Activated CD8-positive, alpha-beta T cell treated with anti-CD3 and anti-CD28 coated beads for 36 hours (primary cell): Measurements from ENCODE around the gene FAM25A. TPM values are rescaled to one million over a fixed set of nuclear protein-coding genes. Genes with fewer than 3 reads are reported as not detected.
"Not testable (repeated sequence)": the region's sequence is repeated elsewhere in the genome, so short reads cannot be mapped to it uniquely, and the experiment has no call there.

Source experiments
- ATAC-seq: fragments of 200-7000 bp; cut with Tn5 transposase; one replicate; pipeline ENCODE4 v1.10.0; 2021; ENCODE audit warnings: mild to moderate bottlenecking, moderate library complexity
- CTCF ChIA-PET: fragments of 350-600 bp; sonication (Branson Sonifier 250); formaldehyde crosslinking; loops from one replicate; lab custom pipeline; 2021; ENCODE audit warnings: antibody characterized with exemption; lab: Charles Lee
- POLR2A ChIA-PET: fragments of 350-600 bp; sonication (Branson Sonifier 250); formaldehyde crosslinking; loops from one replicate; lab custom pipeline; 2021; ENCODE audit warnings: antibody characterized with exemption; lab: Charles Lee
- DNase-seq: peaks from one replicate; pipeline ENCODE4 v3.0.0-alpha.2; 2020
- H3K27ac Mint-ChIP-seq: one replicate; pipeline ENCODE4 v1.8.0; 2021; ENCODE audit warnings: mild to moderate bottlenecking, mixed read lengths
- H3K27me3 Mint-ChIP-seq: one replicate; pipeline ENCODE4 v1.8.0; 2021; ENCODE audit warnings: mixed read lengths
- H3K36me3 Mint-ChIP-seq: one replicate; pipeline ENCODE4 v1.8.0; 2021; ENCODE audit warnings: low read depth, mixed read lengths
- H3K4me1 Mint-ChIP-seq: one replicate; pipeline ENCODE4 v1.8.0; 2021; ENCODE audit warnings: low read depth, mixed read lengths
- H3K4me3 Mint-ChIP-seq: one replicate; pipeline ENCODE4 v1.8.0; 2021; ENCODE audit warnings: mild to moderate bottlenecking, moderate library complexity, mixed read lengths
- H3K9me3 Mint-ChIP-seq: one replicate; pipeline ENCODE4 v1.8.0; 2021; ENCODE audit warnings: mixed read lengths
- intact Hi-C: fragments of 100-400 bp; cut with micrococcal nuclease; formaldehyde crosslinking; loops from one replicate; pipeline ENCODE4 v1.10.0; 2022
- total RNA-seq, 2 experiments: library from RNA; stranded (reverse); gene quantifications; one replicate each; pipeline ENCODE4 v1.2.3, GENCODE V29; 2021
- TF ChIP-seq, protein P1 (sequence below): fragments of 200-600 bp; IDR thresholded peaks from one replicate; pipeline ENCODE4 v1.8.0; 2022; ENCODE audit warnings: antibody characterized with exemption, mild to moderate bottlenecking

The FAM25A gene
- total RNA-seq, 2 experiments from 2014 or later = not detected

DNA sequence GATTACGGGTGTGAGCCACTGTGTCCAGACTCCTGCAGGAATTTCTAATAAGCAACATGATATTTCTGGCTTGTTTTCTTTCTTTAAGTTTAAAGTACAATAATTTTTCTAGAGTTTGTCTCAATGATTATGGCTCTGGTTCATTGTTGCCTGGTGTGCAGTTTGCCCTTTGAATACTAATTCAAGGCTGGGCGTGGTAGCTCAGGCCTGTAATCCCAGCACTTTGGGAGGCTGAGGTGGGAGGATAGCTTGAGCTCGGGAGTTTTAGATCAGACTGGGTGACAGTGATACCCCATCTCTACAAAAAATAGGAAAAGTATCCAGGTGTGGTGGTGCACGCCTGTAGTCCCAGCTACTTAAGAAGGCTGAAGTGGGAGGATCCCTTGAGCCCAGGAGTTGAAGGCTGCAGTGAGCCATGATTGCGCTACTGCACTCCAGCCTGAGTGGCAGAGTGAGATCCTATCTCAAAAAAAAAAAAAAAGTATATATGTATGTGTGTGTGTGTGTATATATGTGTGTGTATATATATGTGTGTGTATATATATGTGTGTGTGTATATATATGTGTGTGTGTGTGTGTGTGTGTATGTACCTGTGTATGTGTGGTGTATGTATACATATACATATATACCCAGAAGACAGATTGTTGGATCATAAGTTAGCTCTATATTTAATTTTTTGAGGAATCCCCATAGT lies 43.6 kb upstream of the FAM25A start:
- Mint-ChIP-seq H3K4me3 (no peak overlapping the region), H3K9me3 (no peaks in the 10 kb centered on the region), H3K4me1 (peaks cover 4% of the 10 kb centered on the region), H3K27ac (no peak overlapping the region), H3K36me3 (no peaks in the 10 kb centered on the region), H3K27me3 (peaks cover 2% of the 10 kb centered on the region)
- ChIA-PET CTCF (interaction anchor here (1.7 kb wide), 1 partner anchor 10 kb away, joined by 4 read pairs; no protein-coding TSS in a partner anchor), POLR2A (no interaction called here)
- intact Hi-C loops = no loop called here
- ATAC-seq (no peak), DNase-seq (no peak)
- TF ChIP-seq, protein P1, sequence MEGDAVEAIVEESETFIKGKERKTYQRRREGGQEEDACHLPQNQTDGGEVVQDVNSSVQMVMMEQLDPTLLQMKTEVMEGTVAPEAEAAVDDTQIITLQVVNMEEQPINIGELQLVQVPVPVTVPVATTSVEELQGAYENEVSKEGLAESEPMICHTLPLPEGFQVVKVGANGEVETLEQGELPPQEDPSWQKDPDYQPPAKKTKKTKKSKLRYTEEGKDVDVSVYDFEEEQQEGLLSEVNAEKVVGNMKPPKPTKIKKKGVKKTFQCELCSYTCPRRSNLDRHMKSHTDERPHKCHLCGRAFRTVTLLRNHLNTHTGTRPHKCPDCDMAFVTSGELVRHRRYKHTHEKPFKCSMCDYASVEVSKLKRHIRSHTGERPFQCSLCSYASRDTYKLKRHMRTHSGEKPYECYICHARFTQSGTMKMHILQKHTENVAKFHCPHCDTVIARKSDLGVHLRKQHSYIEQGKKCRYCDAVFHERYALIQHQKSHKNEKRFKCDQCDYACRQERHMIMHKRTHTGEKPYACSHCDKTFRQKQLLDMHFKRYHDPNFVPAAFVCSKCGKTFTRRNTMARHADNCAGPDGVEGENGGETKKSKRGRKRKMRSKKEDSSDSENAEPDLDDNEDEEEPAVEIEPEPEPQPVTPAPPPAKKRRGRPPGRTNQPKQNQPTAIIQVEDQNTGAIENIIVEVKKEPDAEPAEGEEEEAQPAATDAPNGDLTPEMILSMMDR = no peak

DNA sequence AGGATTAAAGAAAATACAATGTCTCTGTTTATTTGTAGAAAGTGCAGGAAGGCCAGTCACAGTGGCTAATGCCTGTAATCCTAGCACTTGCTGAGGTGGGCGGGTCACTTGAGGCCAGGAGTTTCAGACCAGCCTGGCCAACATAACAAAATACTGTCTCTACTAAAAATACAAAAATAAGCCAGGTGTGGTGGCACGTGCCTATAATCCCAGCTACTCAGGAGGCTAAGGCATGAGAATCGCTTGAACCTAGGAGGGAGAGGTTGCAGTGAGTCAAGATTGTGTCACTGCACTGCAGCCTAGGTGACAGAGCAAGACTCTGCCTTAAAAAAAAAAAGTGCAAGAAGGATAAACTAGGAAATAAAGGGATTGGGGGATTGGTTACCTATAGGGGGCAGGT lies 41.6 kb upstream of the FAM25A start:
- ATAC-seq, DNase-seq, H3K36me3 Mint-ChIP-seq, H3K4me3 Mint-ChIP-seq, H3K9me3 Mint-ChIP-seq, POLR2A ChIA-PET, intact Hi-C loops, H3K27me3 Mint-ChIP-seq, H3K4me1 Mint-ChIP-seq, CTCF ChIA-PET, H3K27ac Mint-ChIP-seq: not testable (repeated sequence)

DNA sequence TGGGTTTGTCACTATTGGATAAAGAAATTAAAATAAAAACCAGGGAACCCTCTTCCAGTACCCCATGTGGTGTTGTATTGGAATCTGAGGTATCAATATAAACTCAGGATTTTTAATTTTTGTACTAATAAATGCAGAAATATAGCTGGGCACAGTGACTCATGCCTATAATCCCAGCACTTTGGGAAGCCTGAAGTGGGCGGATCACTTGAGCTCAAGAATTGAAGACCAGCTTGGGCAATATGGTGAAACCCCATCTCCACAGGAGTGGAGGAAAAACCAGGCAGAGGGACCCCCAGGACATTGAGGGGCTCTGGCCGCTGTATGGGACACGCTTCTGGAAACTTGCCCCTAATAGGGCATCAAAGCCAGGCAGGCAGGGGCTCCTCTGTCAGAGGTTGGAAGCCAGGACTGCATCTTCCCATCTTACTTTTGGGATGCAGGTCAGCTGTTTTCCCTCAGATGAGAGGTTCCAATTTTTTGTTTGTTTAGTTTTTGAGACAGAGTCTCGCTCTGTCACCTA lies 40.7 kb upstream of the FAM25A start:
- H3K27me3 Mint-ChIP-seq = peaks cover 5% of the 10 kb centered on the region
- H3K4me1 Mint-ChIP-seq = no peaks in the 10 kb centered on the region
- POLR2A ChIA-PET = interaction anchor here (0.7 kb wide), 1 partner anchor 8 kb away, joined by 3 read pairs; no protein-coding TSS in a partner anchor

DNA sequence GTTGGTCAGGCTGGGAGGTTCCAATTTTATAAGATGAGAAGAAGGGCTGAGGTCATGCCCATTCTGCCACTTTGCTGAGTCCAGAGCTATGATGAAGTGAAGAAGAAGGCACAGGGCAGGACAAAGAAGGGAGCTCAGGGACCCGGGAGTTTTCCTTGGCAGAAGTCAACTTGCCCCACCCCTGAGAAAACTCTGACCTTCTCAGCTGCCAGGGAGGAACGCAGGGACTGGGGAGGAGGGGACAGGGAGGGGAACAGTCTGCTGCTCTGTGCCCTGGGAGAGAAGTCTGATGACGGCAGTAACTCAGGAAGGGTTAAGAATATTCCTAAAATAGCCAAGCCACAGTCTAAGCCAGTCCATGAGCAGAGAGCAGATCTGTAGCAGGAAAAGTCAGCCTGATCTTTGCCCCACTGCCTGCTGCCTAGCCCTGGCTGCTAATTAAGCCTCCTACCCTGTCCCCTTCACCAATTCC lies 40.1 kb upstream of the FAM25A start:
- Mint-ChIP-seq H3K36me3 (no peaks in the 10 kb centered on the region), H3K27ac (no peak overlapping the region), H3K9me3 (no peaks in the 10 kb centered on the region), H3K4me1 (no peaks in the 10 kb centered on the region), H3K4me3 (no peak overlapping the region), H3K27me3 (peaks cover 5% of the 10 kb centered on the region)
- ChIA-PET CTCF (interaction anchor here (0.8 to 1.0 kb wide), 2 partner anchors 11 to 13 kb away, joined by 3 read pairs; partner anchors contain the start of gene ADIRF), POLR2A (interaction anchor here (0.7 kb wide), 1 partner anchor 9 kb away, joined by 3 read pairs; no protein-coding TSS in a partner anchor)
- TF ChIP-seq, protein P1 = no peak
- DNase-seq (no peak), ATAC-seq (no peak)
- intact Hi-C loops = no loop called here

More for the DNA sequence above, 40.7 kb upstream of the FAM25A start:
- Mint-ChIP-seq H3K4me3 (no peak overlapping the region), H3K9me3 (no peaks in the 10 kb centered on the region), H3K27ac (no peak overlapping the region), H3K36me3 (no peaks in the 10 kb centered on the region)
- intact Hi-C loops = no loop called here
- ATAC-seq = no peak
- DNase-seq = no peak
- TF ChIP-seq, protein P1 = no peak
- CTCF ChIA-PET = no interaction called here

DNA sequence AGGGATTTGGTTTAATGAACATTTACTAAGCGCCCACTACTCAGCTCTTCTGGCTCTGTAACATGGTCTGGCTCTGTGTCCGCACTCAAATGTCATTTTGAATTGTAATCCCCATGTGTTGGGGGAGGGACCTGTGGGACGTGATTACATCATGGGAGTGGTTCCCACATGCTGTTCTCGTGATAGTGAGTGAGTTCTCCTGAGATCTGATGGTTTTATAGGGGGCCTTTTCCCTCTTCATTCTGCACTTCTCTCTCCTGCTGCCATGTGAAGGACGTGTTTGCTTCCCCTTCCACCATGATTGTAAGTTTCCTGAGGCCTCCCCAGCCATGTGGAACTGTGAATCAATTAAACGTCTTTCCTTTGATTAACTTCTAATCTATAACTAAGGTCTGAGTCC lies 39.1 kb upstream of the FAM25A start:
- CTCF ChIA-PET = interaction anchor here (1.0 kb wide), 1 partner anchor 14 kb away, joined by 3 read pairs; no protein-coding TSS in a partner anchor

DNA sequence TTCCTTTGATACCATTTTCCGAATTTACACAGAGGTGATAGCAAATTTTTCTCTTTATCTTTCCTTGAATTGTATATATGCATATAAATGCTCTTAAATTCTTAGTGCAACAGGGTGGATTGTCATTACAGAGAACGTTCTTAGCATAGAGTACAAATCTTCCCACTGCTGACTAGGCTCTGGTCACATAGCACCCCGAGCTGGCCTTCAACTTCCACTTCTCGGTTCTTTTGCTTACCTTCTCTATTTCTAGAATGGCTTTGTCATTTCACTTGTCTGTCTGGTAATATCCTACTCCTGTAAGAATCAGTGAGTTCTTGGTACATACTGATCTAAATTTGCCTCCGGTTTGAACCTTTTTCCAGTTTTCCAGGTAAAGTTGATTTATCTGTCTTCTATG lies 38.4 kb upstream of the FAM25A start:
- ATAC-seq (no peak), DNase-seq (no peak)
- Mint-ChIP-seq H3K4me3 (no peak overlapping the region), H3K27ac (no peak overlapping the region), H3K36me3 (no peaks in the 10 kb centered on the region), H3K9me3 (no peaks in the 10 kb centered on the region), H3K4me1 (no peaks in the 10 kb centered on the region), H3K27me3 (peaks cover 5% of the 10 kb centered on the region)
- TF ChIP-seq, protein P1 = no peak
- POLR2A ChIA-PET = no interaction called here
- CTCF ChIA-PET = no interaction called here
- intact Hi-C loops = no loop called here

More for the DNA sequence above, 39.1 kb upstream of the FAM25A start:
- H3K27ac Mint-ChIP-seq, H3K27me3 Mint-ChIP-seq, H3K4me3 Mint-ChIP-seq, H3K9me3 Mint-ChIP-seq, DNase-seq, intact Hi-C loops, H3K36me3 Mint-ChIP-seq, ATAC-seq, POLR2A ChIA-PET, H3K4me1 Mint-ChIP-seq: not testable (repeated sequence)

DNA sequence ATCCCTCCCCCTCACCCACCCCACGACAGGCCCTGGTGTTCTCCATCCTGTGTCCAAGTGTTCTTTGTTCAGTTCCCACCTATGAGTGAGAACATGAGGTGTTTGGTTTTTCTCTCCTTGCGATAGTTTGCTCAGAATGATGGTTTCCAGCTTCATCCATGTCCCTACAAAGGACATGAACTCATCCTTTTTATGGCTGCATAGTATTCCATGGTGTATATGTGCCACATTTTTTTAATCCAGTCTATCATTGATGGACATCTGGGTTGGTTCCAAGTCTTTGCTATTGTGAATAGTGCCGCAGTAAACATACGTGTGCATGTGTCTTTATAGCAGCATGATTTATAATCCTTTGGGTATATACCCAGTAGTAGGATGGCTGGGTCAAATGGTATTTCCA lies 35.6 kb upstream of the FAM25A start:
- H3K4me3 Mint-ChIP-seq, H3K27ac Mint-ChIP-seq, H3K9me3 Mint-ChIP-seq, H3K36me3 Mint-ChIP-seq, intact Hi-C loops, ATAC-seq, CTCF ChIA-PET, POLR2A ChIA-PET, DNase-seq, H3K4me1 Mint-ChIP-seq: not testable (repeated sequence)
- H3K27me3 Mint-ChIP-seq = peaks cover 11% of the 10 kb centered on the region
